ENCODE results near the gene AXL. TPM values are rescaled to one million over a fixed set of nuclear protein-coding genes. Genes with fewer than 3 reads are reported as not detected.

The AXL gene
- total and polyA plus RNA-seq, 2 of the 8 experiments (the other 6 are each of a cell fraction or from before 2014, with no cell fraction given), result 35.3 to 51.0 TPM

DNA sequence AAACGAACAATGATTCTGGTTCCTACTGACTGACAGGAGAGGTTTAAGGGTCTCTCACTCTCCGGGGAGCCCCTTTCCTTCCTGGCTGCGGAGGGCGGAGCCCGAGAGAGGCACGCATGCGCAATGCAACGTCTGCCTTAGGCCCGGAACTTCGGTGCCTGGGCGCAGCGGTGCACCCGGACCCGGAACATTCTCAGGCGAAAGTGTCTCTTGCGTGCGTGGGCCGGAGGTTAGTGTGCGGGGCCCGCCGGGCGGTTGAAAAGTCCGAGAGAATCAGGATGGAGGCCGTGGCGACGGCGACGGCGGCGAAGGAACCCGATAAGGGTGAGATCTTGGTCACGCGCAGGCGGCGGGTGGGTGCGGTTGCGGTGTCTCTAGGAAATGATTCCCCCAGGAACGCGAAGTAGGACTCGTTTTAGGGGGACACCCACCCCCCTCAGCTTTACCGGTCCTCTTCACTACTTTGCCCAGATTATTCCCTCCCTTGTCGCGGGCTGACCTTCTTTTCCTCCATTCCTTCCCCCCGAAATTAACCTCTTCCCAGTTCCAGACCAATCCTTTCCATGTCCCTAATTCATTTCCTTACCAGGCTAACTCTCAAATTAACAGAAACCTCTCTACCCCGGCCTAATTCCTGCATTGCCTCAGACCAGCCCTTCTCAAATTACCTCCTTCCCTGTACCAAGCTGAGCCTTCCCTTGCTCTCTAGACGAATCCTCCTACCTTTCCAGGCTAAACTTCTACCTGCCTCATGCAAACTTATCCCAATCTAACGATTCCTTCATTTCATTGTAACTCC, 91.2 kb downstream of the AXL start, which contains the start of gene CCDC97 (continued):
- TF ChIP-seq, protein P1, sequence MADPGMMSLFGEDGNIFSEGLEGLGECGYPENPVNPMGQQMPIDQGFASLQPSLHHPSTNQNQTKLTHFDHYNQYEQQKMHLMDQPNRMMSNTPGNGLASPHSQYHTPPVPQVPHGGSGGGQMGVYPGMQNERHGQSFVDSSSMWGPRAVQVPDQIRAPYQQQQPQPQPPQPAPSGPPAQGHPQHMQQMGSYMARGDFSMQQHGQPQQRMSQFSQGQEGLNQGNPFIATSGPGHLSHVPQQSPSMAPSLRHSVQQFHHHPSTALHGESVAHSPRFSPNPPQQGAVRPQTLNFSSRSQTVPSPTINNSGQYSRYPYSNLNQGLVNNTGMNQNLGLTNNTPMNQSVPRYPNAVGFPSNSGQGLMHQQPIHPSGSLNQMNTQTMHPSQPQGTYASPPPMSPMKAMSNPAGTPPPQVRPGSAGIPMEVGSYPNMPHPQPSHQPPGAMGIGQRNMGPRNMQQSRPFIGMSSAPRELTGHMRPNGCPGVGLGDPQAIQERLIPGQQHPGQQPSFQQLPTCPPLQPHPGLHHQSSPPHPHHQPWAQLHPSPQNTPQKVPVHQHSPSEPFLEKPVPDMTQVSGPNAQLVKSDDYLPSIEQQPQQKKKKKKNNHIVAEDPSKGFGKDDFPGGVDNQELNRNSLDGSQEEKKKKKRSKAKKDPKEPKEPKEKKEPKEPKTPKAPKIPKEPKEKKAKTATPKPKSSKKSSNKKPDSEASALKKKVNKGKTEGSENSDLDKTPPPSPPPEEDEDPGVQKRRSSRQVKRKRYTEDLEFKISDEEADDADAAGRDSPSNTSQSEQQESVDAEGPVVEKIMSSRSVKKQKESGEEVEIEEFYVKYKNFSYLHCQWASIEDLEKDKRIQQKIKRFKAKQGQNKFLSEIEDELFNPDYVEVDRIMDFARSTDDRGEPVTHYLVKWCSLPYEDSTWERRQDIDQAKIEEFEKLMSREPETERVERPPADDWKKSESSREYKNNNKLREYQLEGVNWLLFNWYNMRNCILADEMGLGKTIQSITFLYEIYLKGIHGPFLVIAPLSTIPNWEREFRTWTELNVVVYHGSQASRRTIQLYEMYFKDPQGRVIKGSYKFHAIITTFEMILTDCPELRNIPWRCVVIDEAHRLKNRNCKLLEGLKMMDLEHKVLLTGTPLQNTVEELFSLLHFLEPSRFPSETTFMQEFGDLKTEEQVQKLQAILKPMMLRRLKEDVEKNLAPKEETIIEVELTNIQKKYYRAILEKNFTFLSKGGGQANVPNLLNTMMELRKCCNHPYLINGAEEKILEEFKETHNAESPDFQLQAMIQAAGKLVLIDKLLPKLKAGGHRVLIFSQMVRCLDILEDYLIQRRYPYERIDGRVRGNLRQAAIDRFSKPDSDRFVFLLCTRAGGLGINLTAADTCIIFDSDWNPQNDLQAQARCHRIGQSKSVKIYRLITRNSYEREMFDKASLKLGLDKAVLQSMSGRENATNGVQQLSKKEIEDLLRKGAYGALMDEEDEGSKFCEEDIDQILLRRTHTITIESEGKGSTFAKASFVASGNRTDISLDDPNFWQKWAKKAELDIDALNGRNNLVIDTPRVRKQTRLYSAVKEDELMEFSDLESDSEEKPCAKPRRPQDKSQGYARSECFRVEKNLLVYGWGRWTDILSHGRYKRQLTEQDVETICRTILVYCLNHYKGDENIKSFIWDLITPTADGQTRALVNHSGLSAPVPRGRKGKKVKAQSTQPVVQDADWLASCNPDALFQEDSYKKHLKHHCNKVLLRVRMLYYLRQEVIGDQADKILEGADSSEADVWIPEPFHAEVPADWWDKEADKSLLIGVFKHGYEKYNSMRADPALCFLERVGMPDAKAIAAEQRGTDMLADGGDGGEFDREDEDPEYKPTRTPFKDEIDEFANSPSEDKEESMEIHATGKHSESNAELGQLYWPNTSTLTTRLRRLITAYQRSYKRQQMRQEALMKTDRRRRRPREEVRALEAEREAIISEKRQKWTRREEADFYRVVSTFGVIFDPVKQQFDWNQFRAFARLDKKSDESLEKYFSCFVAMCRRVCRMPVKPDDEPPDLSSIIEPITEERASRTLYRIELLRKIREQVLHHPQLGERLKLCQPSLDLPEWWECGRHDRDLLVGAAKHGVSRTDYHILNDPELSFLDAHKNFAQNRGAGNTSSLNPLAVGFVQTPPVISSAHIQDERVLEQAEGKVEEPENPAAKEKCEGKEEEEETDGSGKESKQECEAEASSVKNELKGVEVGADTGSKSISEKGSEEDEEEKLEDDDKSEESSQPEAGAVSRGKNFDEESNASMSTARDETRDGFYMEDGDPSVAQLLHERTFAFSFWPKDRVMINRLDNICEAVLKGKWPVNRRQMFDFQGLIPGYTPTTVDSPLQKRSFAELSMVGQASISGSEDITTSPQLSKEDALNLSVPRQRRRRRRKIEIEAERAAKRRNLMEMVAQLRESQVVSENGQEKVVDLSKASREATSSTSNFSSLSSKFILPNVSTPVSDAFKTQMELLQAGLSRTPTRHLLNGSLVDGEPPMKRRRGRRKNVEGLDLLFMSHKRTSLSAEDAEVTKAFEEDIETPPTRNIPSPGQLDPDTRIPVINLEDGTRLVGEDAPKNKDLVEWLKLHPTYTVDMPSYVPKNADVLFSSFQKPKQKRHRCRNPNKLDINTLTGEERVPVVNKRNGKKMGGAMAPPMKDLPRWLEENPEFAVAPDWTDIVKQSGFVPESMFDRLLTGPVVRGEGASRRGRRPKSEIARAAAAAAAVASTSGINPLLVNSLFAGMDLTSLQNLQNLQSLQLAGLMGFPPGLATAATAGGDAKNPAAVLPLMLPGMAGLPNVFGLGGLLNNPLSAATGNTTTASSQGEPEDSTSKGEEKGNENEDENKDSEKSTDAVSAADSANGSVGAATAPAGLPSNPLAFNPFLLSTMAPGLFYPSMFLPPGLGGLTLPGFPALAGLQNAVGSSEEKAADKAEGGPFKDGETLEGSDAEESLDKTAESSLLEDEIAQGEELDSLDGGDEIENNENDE (IDR thresholded peaks at IDR 0.05; ENCODE audit: insufficient replicate concordance, low read length), result no peak
- no peak for TF ChIP-seq BRCA1 (IDR thresholded peaks at IDR 0.05; ENCODE audit: low read depth, low read length)
- no peak for TF ChIP-seq SUZ12 (IDR thresholded peaks at IDR 0.05; ENCODE audit: low read length)
- peak; percentile 94 for TF ChIP-seq PHF8 (conservative IDR thresholded peaks at IDR 0.05; ENCODE audit: low read depth, low read length)
- peak; percentile 74 to 96; a peak in 3 of 4 replicates for TF ChIP-seq SIN3A (conservative IDR thresholded peaks at IDR 0.05 in 1 of 2, IDR thresholded peaks at IDR 0.05 in 1 of 2; ENCODE audit: low read depth in 1 of 2, low read length in 2 of 2)
- TF ChIP-seq POLR2A (IDR thresholded peaks at IDR 0.05; ENCODE audit: control extremely low read depth in 1 of 2, low read depth in 2 of 2, low read length in 2 of 2), result peak; percentile 81 to 93
- no peak for TF ChIP-seq KDM1A (IDR thresholded peaks at IDR 0.05; ENCODE audit: borderline replicate concordance, low read length)
- peak; percentile 59 for TF ChIP-seq CEBPB (IDR thresholded peaks at IDR 0.05; ENCODE audit: low read depth, low read length)
- peak; percentile 37; the same call in 1 of the 2 replicates for TF ChIP-seq YY1 (IDR thresholded peaks at IDR 0.05; ENCODE audit: low read depth, low read length)
- peak; percentile 84 for TF ChIP-seq KDM5A (IDR thresholded peaks at IDR 0.05; ENCODE audit: low read length)

Data from H1 (cell line).